ENCODE results near the gene SPATS2L. TPM values are rescaled to one million over a fixed set of nuclear protein-coding genes. Genes with fewer than 3 reads are reported as not detected.

The SPATS2L gene
- total RNA-seq, 1 experiment from 2014 or later, result 112 TPM

GRCh38 chr2:200435379-200435778 is 128.9 kb downstream of the SPATS2L start (continued):
- TF ChIP-seq RELA (CRISPR knock-in tag; IDR thresholded peaks at IDR 0.05; ENCODE audit: borderline replicate concordance), result no peak
- no peak for TF ChIP-seq ELF4 (CRISPR knock-in tag; IDR thresholded peaks at IDR 0.05; ENCODE audit: low read depth)
- no peak for TF ChIP-seq HMGA2 (CRISPR knock-in tag; IDR thresholded peaks at IDR 0.05)
- no peak for TF ChIP-seq TP53 (CRISPR knock-in tag; IDR thresholded peaks at IDR 0.05)
- TF ChIP-seq STAT6 (CRISPR knock-in tag; conservative IDR thresholded peaks at IDR 0.05; ENCODE audit: low read depth), result no peak
- no peak for TF ChIP-seq NFATC4 (CRISPR knock-in tag; IDR thresholded peaks at IDR 0.05)
- no peak for TF ChIP-seq ARID4B (CRISPR knock-in tag; IDR thresholded peaks at IDR 0.05; ENCODE audit: borderline replicate concordance)

GRCh38 chr2:200438251-200438650 is 131.8 kb downstream of the SPATS2L start:
- Mint-ChIP-seq H3K4me1 (no peaks in the 10 kb centered on the region), H3K36me3 (peaks cover 73% of the 10 kb centered on the region), H3K9me3 (peaks cover 12% of the 10 kb centered on the region), H3K27me3 (ENCODE audit: low read depth) (no peaks in the 10 kb centered on the region), H3K27ac (no peak overlapping the region), H3K4me3 (no peak overlapping the region)
- no peak for DNase-seq (ENCODE audit: low spot score)
- ChIA-PET POLR2A (no interaction called here), CTCF (no interaction called here)
- ATAC-seq, result no peak
- TF ChIP-seq NFYB (CRISPR knock-in tag; conservative IDR thresholded peaks at IDR 0.05; ENCODE audit: low read depth) (no peak), USF1 (CRISPR knock-in tag; IDR thresholded peaks at IDR 0.05) (no peak), SMAD4 (CRISPR knock-in tag; IDR thresholded peaks at IDR 0.05) (no peak), AFF4 (CRISPR knock-in tag; IDR thresholded peaks at IDR 0.05; ENCODE audit: borderline replicate concordance) (no peak), FOXP4 (CRISPR knock-in tag; IDR thresholded peaks at IDR 0.05) (no peak)
- TF ChIP-seq, protein P1, sequence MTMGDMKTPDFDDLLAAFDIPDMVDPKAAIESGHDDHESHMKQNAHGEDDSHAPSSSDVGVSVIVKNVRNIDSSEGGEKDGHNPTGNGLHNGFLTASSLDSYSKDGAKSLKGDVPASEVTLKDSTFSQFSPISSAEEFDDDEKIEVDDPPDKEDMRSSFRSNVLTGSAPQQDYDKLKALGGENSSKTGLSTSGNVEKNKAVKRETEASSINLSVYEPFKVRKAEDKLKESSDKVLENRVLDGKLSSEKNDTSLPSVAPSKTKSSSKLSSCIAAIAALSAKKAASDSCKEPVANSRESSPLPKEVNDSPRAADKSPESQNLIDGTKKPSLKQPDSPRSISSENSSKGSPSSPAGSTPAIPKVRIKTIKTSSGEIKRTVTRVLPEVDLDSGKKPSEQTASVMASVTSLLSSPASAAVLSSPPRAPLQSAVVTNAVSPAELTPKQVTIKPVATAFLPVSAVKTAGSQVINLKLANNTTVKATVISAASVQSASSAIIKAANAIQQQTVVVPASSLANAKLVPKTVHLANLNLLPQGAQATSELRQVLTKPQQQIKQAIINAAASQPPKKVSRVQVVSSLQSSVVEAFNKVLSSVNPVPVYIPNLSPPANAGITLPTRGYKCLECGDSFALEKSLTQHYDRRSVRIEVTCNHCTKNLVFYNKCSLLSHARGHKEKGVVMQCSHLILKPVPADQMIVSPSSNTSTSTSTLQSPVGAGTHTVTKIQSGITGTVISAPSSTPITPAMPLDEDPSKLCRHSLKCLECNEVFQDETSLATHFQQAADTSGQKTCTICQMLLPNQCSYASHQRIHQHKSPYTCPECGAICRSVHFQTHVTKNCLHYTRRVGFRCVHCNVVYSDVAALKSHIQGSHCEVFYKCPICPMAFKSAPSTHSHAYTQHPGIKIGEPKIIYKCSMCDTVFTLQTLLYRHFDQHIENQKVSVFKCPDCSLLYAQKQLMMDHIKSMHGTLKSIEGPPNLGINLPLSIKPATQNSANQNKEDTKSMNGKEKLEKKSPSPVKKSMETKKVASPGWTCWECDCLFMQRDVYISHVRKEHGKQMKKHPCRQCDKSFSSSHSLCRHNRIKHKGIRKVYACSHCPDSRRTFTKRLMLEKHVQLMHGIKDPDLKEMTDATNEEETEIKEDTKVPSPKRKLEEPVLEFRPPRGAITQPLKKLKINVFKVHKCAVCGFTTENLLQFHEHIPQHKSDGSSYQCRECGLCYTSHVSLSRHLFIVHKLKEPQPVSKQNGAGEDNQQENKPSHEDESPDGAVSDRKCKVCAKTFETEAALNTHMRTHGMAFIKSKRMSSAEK (CRISPR knock-in tag; IDR thresholded peaks at IDR 0.05; ENCODE audit: borderline replicate concordance), result no peak
- TF ChIP-seq, protein P2, sequence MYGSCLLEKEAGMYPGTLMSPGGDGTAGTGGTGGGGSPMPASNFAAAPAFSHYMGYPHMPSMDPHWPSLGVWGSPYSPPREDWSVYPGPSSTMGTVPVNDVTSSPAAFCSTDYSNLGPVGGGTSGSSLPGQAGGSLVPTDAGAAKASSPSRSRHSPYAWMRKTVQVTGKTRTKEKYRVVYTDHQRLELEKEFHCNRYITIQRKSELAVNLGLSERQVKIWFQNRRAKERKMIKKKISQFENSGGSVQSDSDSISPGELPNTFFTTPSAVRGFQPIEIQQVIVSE (CRISPR knock-in tag; IDR thresholded peaks at IDR 0.05; ENCODE audit: borderline replicate concordance), result no peak
